Uterus (tissue), 4 donors: ENCODE results near the gene COPS9. TPM values are rescaled to one million over a fixed set of nuclear protein-coding genes. Genes with fewer than 3 reads are reported as not detected.
A peak's percentile ranks its signal among the peaks of the same experiment; 100 is the strongest.

Experiments used
- DNase-seq, 2 donors: peaks; one replicate each; pipeline ENCODE4 v3.0.0-alpha.2; 2019 to 2020
- H3K27ac ChIP-seq, 2 donors: fragments of 200-600 bp; sonication (generic); 1 replicate in 1 of 2; 2 replicates in 1 of 2; pipeline ENCODE4 v1.5.1; 2016 to 2018
- H3K27me3 ChIP-seq, 2 donors: fragments of 200-600 bp; sonication (generic); one replicate each; pipeline ENCODE4 v1.5.1; 2018 to 2019; ENCODE audit warnings: control low read depth in 1 of 2
- H3K36me3 ChIP-seq, 2 donors: fragments of 200-600 bp; sonication (generic); one replicate each; pipeline ENCODE4 v1.5.1; 2019; ENCODE audit warnings: control low read depth in 1 of 2
- H3K4me1 ChIP-seq, 2 donors: fragments of 200-600 bp; sonication (generic); one replicate each; pipeline ENCODE4 v1.5.1; 2018 to 2019; ENCODE audit warnings: control low read depth in 1 of 2
- H3K4me3 ChIP-seq, 2 donors: fragments of 200-600 bp; sonication (generic); 1 replicate in 1 of 2; 2 replicates in 1 of 2; pipeline ENCODE4 v1.5.1; 2018 to 2019; ENCODE audit warnings: mild to moderate bottlenecking in 1 of 2
- H3K9me3 ChIP-seq, 2 donors: fragments of 200-600 bp; sonication (generic); one replicate each; pipeline ENCODE4 v1.5.1; 2019; ENCODE audit warnings: control low read depth in 1 of 2
- POLR2A ChIP-seq, 2 donors: fragments of 450-650 bp; IDR thresholded peaks; one replicate each; pipeline ENCODE4 v1.6.1; 2016; ENCODE audit warnings: antibody characterized with exemption in 2 of 2, mild to moderate bottlenecking in 1 of 2, moderate library complexity in 1 of 2
- intact Hi-C: fragments of 100-400 bp; cut with DNase I; formaldehyde crosslinking; loops from one replicate; pipeline ENCODE4 v1.15.1; 2023; ENCODE audit warnings: low total_unique reads
- total RNA-seq, 4 donors: library from RNA; depleted of rRNA in 3 of 4; stranded (reverse); fragments of >200 nt in 3 of 4; gene quantifications; one replicate each; pipeline versions ENCODE4 v1.1.0 to v1.2.4, GENCODE V29; 2014 to 2023
- TF ChIP-seq, protein P1 (sequence below), 4 experiments: fragments of 200-600 bp in 2 of 4; fragments of 450-650 bp in 2 of 4; sonication (generic) in 2 of 4; IDR thresholded peaks; one replicate each; pipeline ENCODE4 v1.5.1; 2016 to 2019; ENCODE audit warnings: antibody characterized with exemption in 4 of 4, mild to moderate bottlenecking in 2 of 4, moderate library complexity in 1 of 4
- donor health status: DM: yes; HTN: yes; CAD: no.

The COPS9 gene
- 100 to 1,000 TPM in 2 of 4 donors, 10 to 100 TPM in 2; 14.1 to 189 (median 98.0) TPM for total RNA-seq

- Histone ChIP-seq H3K9me3 (no peaks in the 10 kb centered on the region), H3K4me3 (peak within 1 kb of the TSS; percentile 70 to 87), H3K4me1 (peaks cover 0 to 12% of the 10 kb centered on the region in 2 donors), H3K27ac (peak within 1 kb of the TSS; percentile 55 to 63), H3K36me3 (no peaks in the 10 kb centered on the region), H3K27me3 (no peaks in the 10 kb centered on the region)
- DNase-seq = peak; percentile 73 to 90
- intact Hi-C loops = no loop called here
- TF ChIP-seq POLR2A (IDR thresholded peaks at IDR 0.05) = peak in 1 of 2 donors; percentile 61
- TF ChIP-seq, protein P1, sequence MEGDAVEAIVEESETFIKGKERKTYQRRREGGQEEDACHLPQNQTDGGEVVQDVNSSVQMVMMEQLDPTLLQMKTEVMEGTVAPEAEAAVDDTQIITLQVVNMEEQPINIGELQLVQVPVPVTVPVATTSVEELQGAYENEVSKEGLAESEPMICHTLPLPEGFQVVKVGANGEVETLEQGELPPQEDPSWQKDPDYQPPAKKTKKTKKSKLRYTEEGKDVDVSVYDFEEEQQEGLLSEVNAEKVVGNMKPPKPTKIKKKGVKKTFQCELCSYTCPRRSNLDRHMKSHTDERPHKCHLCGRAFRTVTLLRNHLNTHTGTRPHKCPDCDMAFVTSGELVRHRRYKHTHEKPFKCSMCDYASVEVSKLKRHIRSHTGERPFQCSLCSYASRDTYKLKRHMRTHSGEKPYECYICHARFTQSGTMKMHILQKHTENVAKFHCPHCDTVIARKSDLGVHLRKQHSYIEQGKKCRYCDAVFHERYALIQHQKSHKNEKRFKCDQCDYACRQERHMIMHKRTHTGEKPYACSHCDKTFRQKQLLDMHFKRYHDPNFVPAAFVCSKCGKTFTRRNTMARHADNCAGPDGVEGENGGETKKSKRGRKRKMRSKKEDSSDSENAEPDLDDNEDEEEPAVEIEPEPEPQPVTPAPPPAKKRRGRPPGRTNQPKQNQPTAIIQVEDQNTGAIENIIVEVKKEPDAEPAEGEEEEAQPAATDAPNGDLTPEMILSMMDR (IDR thresholded peaks at IDR 0.05) = peak in 1 of 4 experiments; percentile 7
Measured at GRCh38 chr2:240136013-240136670, at the start of gene COPS9. Gene COPS9 (minus strand): TSS chr2:240136305. CDS start chr2:240136284, 21 bp downstream.

DNA sequence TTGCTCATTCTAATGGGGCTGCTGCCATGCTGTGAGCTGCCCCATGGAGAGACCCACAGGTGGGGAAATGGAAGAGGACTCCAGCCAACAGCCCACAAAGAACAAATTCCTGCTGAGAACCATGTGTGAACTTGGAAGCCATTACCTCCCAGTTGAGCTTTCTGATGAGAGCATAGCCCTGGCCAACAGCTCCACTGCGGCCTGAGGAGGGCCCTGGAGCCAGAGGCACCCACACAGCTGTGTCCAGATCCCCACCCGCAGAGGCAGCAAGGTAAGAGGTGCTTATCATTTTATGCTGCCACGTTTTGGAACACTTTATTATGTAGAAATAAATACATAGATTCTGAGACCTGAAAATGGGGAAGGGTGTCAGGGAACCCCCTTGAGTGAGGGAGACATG is 48.6 kb upstream of the COPS9 start:
- no peak for DNase-seq
- H3K4me3 ChIP-seq = no peak overlapping the region
- H3K9me3 ChIP-seq = no peaks in the 10 kb centered on the region
- intact Hi-C loops = no loop called here
- TF ChIP-seq, protein P1 (IDR thresholded peaks at IDR 0.05) = no peak
- no peak for TF ChIP-seq POLR2A (IDR thresholded peaks at IDR 0.05)
- H3K4me1 ChIP-seq = no peaks in the 10 kb centered on the region
- H3K36me3 ChIP-seq = no peaks in the 10 kb centered on the region
- no peaks in the 10 kb centered on the region for H3K27me3 ChIP-seq
- H3K27ac ChIP-seq = no peak overlapping the region

- no peaks in the 10 kb centered on the region for H3K27me3 ChIP-seq
- DNase-seq = no peak
- no peaks in the 10 kb centered on the region for H3K9me3 ChIP-seq
- no peak for TF ChIP-seq POLR2A (IDR thresholded peaks at IDR 0.05)
- TF ChIP-seq, protein P1 (IDR thresholded peaks at IDR 0.05) = no peak
- no peaks in the 10 kb centered on the region for H3K36me3 ChIP-seq
- no peak overlapping the region for H3K4me3 ChIP-seq
- no peak overlapping the region for H3K27ac ChIP-seq
- H3K4me1 ChIP-seq = no peaks in the 10 kb centered on the region
- intact Hi-C loops = no loop called here
Measured at GRCh38 chr2:240183875-240184590, 47.9 kb upstream of the COPS9 start.

DNA sequence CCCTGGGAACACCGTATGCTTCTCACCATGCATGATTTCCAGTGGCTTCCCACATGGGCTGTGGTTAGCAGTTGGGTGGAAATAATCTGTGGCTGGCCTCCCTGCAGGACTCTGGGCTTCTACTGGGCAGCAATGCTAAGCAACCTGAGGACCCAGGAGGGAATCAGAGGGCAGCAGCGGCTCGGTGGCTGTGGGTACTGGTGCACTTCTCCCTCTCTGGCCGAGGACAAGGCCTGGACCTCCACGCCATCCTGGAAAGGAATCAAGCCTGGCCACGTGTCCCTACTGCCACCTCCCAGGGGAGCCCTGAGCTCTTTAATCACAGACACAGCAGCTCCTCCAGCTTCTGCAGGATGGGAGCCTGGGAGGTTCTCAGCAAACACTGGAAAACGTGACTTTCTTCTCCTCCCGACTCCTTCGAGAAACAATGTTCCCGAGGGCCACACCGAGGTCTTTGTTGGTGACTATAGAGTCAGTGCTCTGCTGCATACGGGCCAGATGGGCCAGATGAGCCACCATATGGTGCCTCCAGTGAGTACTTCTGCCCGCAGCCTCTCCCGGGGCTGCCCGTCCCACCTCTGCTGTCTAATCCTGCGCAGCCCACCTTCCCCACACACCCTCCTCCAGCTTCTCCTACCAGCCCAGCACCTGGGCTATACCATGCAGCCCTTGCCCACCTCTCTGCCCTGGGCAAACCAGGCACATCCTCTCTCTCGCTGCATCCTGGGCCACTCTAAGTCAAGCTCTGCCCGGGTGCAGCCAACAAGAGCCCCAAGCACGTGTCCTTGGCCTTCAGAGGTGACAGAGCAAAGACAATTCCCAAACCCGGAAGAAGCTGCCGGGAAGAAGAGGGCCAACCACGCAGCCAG is 47.1 kb upstream of the COPS9 start:
- H3K4me3 ChIP-seq = no peak overlapping the region
- TF ChIP-seq POLR2A (IDR thresholded peaks at IDR 0.05) = no peak
- TF ChIP-seq, protein P1 (IDR thresholded peaks at IDR 0.05) = no peak
- no peaks in the 10 kb centered on the region for H3K9me3 ChIP-seq
- H3K27me3 ChIP-seq = no peaks in the 10 kb centered on the region
- intact Hi-C loops = no loop called here
- no peaks in the 10 kb centered on the region for H3K36me3 ChIP-seq
- no peak overlapping the region for H3K27ac ChIP-seq
- no peak for DNase-seq
- no peaks in the 10 kb centered on the region for H3K4me1 ChIP-seq
